Esophagus squamous epithelium (tissue), 5 donors: ENCODE results near the gene ARMS2. TPM values are rescaled to one million over a fixed set of nuclear protein-coding genes. Genes with fewer than 3 reads are reported as not detected.

Source experiments
- DNase-seq: peaks from one replicate; lab custom pipeline; 2025; lab: John Stamatoyannopoulos, UW
- H3K27ac ChIP-seq, 4 donors: fragments of 200-600 bp; sonication (generic); one replicate each; pipeline ENCODE4 v1.5.1; 2016 to 2019; ENCODE audit warnings: mild to moderate bottlenecking in 1 of 4
- H3K27me3 ChIP-seq, 4 donors: fragments of 200-600 bp; sonication (generic); 1 replicate in 3 of 4; 2 replicates in 1 of 4; pipeline versions ENCODE4 v1.5.1 to v1.6.0; 2017 to 2021; ENCODE audit warnings: antibody characterized with exemption in 1 of 4
- H3K36me3 ChIP-seq, 3 donors: fragments of 200-600 bp; sonication (generic); one replicate each; pipeline ENCODE4 v1.5.1; 2016 to 2019
- H3K4me1 ChIP-seq, 3 donors: fragments of 200-600 bp; sonication (generic); one replicate each; pipeline ENCODE4 v1.5.1; 2017 to 2019
- H3K4me3 ChIP-seq, 4 donors: fragments of 200-600 bp; sonication (generic); 1 replicate in 3 of 4; 2 replicates in 1 of 4; pipeline ENCODE4 v1.5.1; 2016 to 2019; ENCODE audit warnings: mild to moderate bottlenecking in 2 of 4, moderate library complexity in 1 of 4
- H3K9me3 ChIP-seq, 3 donors: fragments of 200-600 bp; sonication (generic); one replicate each; pipeline ENCODE4 v1.5.1; 2016 to 2019
- POLR2A ChIP-seq, 4 donors: fragments of 450-650 bp; IDR thresholded peaks; one replicate each; pipeline ENCODE4 v1.6.1; 2017; ENCODE audit warnings: antibody characterized with exemption in 4 of 4, mild to moderate bottlenecking in 4 of 4, moderate library complexity in 3 of 4
- WGBS, 2 donors: methylation state at CpG; one replicate each; pipeline ENCODE4 v1.1.5; 2018; 5-methylcytosine and 5-hydroxymethylcytosine counted together
- intact Hi-C: fragments of 100-400 bp; cut with DNase I; formaldehyde crosslinking; loops from one replicate; pipeline ENCODE4 v1.15.0; 2022
- total RNA-seq, 4 donors: library from RNA; depleted of rRNA; stranded (reverse); fragments of >200 nt; gene quantifications; one replicate each; pipeline ENCODE4 v1.1.0, GENCODE V29; 2016
- TF ChIP-seq, protein P1 (sequence below), 6 experiments: fragments of 450-650 bp in 4 of 6; fragments of 200-600 bp in 2 of 6; sonication (generic) in 2 of 6; IDR thresholded peaks; one replicate each; pipeline ENCODE4 v1.5.1; 2016 to 2019; ENCODE audit warnings: antibody characterized with exemption in 6 of 6, mild to moderate bottlenecking in 4 of 6, moderate library complexity in 4 of 6
- donor health status: DM: yes; HTN: yes; CAD: no.

Gene ARMS2
- total RNA-seq, 4 donors from 2014 or later, result not detected

DNA sequence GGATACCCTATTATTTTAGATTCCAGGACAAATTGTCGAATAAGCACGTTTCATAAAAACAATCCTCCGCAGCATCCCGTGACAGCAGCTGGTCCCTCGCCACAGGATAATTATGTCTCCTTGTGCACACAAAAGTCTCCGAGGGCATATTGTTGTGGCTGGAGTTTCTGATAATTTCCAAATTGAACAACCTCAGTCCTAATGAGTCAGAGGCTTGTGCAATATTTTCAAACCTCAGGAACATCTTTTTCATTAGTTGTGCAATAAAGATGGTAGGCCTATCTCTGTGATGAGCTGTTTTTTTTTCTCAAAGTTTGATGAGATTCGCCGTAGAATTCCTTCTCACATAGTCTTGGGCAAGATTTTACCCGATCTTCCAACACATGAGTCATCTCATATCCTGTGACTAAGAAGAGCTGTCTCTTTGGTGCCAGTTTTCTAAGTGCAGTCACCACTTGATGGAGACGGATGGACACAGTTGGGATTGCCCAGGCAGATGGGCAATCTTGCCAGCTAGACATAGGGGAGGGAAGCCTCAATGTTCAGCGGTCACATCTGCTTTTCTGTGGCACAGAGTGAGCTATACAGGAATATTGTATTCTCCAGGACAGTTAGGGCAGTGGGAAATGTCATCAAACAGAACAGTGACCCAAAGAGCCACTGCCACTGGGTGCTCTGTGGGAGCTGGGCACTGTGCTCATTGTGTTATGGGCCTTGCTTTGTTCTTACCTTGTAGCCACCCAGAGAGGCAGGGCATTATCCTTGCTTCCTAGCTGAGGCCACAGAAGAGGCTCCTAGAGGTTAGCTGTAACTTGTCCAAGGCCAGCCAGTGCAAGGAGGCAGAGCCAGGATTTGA is 14.7 kb downstream of the ARMS2 start:
- Histone ChIP-seq H3K9me3 (no peaks in the 10 kb centered on the region), H3K4me3 (no peak overlapping the region), H3K27me3 (peaks cover 0 to 13% (median 0%) of the 10 kb centered on the region in 4 donors), H3K4me1 (peaks cover 11 to 33% (median 18%) of the 10 kb centered on the region in 3 donors), H3K27ac (peak overlapping the region; percentile 38 to 86 (median 76)), H3K36me3 (no peaks in the 10 kb centered on the region)
- intact Hi-C loops, result no loop called here
- no peak for DNase-seq
- TF ChIP-seq, protein P1, sequence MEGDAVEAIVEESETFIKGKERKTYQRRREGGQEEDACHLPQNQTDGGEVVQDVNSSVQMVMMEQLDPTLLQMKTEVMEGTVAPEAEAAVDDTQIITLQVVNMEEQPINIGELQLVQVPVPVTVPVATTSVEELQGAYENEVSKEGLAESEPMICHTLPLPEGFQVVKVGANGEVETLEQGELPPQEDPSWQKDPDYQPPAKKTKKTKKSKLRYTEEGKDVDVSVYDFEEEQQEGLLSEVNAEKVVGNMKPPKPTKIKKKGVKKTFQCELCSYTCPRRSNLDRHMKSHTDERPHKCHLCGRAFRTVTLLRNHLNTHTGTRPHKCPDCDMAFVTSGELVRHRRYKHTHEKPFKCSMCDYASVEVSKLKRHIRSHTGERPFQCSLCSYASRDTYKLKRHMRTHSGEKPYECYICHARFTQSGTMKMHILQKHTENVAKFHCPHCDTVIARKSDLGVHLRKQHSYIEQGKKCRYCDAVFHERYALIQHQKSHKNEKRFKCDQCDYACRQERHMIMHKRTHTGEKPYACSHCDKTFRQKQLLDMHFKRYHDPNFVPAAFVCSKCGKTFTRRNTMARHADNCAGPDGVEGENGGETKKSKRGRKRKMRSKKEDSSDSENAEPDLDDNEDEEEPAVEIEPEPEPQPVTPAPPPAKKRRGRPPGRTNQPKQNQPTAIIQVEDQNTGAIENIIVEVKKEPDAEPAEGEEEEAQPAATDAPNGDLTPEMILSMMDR (IDR thresholded peaks at IDR 0.05), result no peak
- no peak for TF ChIP-seq POLR2A (IDR thresholded peaks at IDR 0.05)
- 19 to 23% methylated on average over 11 of the region's 11 CpGs for WGBS, 2 donors

DNA sequence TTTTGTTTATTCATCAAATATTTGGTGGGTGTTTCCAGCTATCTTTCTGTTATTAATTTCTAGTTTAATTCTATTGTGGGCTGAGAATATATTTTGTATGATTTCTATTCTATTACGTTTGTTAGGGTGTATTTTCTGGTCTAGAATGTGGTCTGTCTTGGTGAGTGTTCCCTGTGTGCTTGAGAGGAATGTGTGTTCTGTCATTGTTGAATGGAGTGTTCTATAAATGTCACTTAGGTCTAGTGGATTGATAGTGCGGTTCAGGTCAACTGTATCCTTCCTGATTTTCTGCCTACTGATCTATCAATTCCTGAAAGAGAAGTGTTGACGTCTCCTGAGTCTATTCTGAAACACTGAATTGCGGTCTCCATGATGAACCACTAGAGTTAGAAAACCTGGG is 15.4 kb downstream of the ARMS2 start:
- H3K27ac ChIP-seq, result peak overlapping the region in 2 of 4 donors; percentile 81 to 86
- peaks cover 11 to 35% (median 25%) of the 10 kb centered on the region in 3 donors for H3K4me1 ChIP-seq
- no peaks in the 10 kb centered on the region for H3K9me3 ChIP-seq
- TF ChIP-seq, protein P1 (IDR thresholded peaks at IDR 0.05), result no peak
- TF ChIP-seq POLR2A (IDR thresholded peaks at IDR 0.05), result no peak
- 72 to 94% methylated on average over 4 of the region's 4 CpGs for whole genome bisulfite sequencing, 2 donors
- peaks cover 0 to 6% (median 0%) of the 10 kb centered on the region in 4 donors for H3K27me3 ChIP-seq
- no peak for DNase-seq
- H3K4me3 ChIP-seq, result no peak overlapping the region
- no peaks in the 10 kb centered on the region for H3K36me3 ChIP-seq
- intact Hi-C loops, result no loop called here

DNA sequence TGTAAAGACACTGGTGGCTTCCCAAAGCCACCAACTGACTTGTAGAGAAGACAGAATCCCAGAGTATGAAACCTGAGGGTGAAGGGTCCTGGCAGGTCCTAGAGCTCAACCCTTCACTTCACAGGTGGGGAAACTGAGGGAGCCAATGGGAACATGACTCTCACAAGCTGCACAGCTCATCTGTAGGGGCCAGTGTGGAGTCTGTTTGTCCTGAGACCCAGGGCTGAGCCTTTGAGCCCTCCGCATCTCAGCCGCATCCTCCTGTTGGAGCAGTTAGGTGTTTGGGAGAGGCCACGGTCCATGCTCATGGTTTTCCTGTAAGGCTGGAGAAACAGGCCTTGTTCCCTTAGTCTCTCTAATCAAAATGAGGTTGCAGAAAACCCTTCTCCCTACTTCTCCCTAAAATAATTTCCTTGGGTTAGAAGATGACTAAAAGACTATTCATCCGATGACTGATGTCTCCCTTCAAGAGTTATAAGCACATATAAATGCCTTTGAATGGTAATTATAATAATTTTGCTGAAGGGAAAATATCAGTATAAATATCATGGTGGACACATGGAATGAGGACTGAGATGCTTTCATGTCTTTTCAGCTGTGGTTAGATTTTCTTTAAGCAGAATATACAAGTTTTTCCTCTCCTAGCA is 17.2 kb downstream of the ARMS2 start:
- no peak for DNase-seq
- H3K36me3 ChIP-seq, result no peaks in the 10 kb centered on the region
- TF ChIP-seq POLR2A (IDR thresholded peaks at IDR 0.05), result no peak
- TF ChIP-seq, protein P1 (IDR thresholded peaks at IDR 0.05), result no peak
- no peak overlapping the region for H3K4me3 ChIP-seq
- WGBS, 2 donors, result 85 to 86% methylated on average over 4 of the region's 4 CpGs
- peaks cover 0 to 3% (median 0%) of the 10 kb centered on the region in 4 donors for H3K27me3 ChIP-seq
- intact Hi-C loops, result no loop called here
- peaks cover 27 to 48% (median 42%) of the 10 kb centered on the region in 3 donors for H3K4me1 ChIP-seq
- no peaks in the 10 kb centered on the region for H3K9me3 ChIP-seq
- no peak overlapping the region for H3K27ac ChIP-seq

DNA sequence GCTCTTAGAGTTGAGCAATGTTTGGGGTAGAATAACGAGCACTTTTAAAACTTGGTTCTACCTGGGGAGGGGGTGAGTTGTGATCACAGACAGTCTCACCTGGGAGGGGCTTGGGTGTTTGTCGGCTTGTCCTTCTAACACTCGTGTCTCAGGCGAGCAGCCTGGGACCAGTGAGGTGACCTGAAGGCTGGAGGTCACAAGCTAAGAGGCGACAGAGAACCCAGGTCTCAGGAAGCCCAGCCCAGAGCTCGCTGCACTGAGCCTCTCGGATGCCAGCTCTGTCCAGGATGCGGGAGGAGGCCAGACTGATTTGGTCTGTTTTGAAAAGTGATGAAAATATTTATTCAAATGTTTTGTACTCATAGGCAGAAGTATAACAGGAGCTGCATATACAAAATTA is 18.7 kb downstream of the ARMS2 start:
- DNase-seq, result no peak
- Histone ChIP-seq H3K27ac (no peak overlapping the region), H3K9me3 (no peaks in the 10 kb centered on the region), H3K4me1 (peaks cover 27 to 60% (median 38%) of the 10 kb centered on the region in 3 donors), H3K36me3 (no peaks in the 10 kb centered on the region), H3K4me3 (no peak overlapping the region), H3K27me3 (no peaks in the 10 kb centered on the region)
- 80 to 95% methylated on average over 6 of the region's 8 CpGs for WGBS, 2 donors
- intact Hi-C loops, result no loop called here
- TF ChIP-seq, protein P1 (IDR thresholded peaks at IDR 0.05), result no peak
- TF ChIP-seq POLR2A (IDR thresholded peaks at IDR 0.05), result no peak
